Endothelial cell of umbilical vein (primary cell): Measurements from ENCODE around the gene PHB1. TPM values are rescaled to one million over a fixed set of nuclear protein-coding genes. Genes with fewer than 3 reads are reported as not detected.

Experiments
- BruUV-seq: library from RNA; stranded (reverse); fragments of 400-500 nt; replicated peaks from 2 replicates; lab custom pipeline; 2021; lab: Mats Ljungman, UMichigan
- CTCF ChIA-PET: fragments of 300-600, 350-600 bp; sonication (Branson Sonifier 250); formaldehyde crosslinking; loops from one replicate; lab custom pipeline; 2021; ENCODE audit warnings: antibody characterized with exemption, inconsistent platforms; lab: Charles Lee
- POLR2A ChIA-PET: fragments of 300-600, 350-600 bp; sonication (Branson Sonifier 250); formaldehyde crosslinking; loops from one replicate; lab custom pipeline; 2021; ENCODE audit warnings: antibody characterized with exemption, inconsistent platforms; lab: Charles Lee
- DNase-seq: peaks from one replicate; pipeline ENCODE4 v3.0.0-alpha.2; 2011; ENCODE audit warnings: low read depth, low spot score
- FAIRE-seq: peaks from 2 replicates; lab custom pipeline; 2011; peaks lifted over from hg19 to GRCh38; lab: Jason Lieb, UNC
- H2AFZ ChIP-seq: 2 replicates; pipeline ENCODE4 v1.6.0; 2012; ENCODE audit warnings: low read depth, low read length, control low read depth, inconsistent platforms
- H3K27ac ChIP-seq: 2 replicates; pipeline ENCODE4 v1.5.1; 2011; ENCODE audit warnings: low read depth, mild to moderate bottlenecking, control low read depth, low read length, moderate library complexity; ENCODE audit not compliant: insufficient read depth
- H3K27me3 ChIP-seq, 2 experiments: 2 replicates each; pipeline versions ENCODE4 v1.6.0 to v1.6.1; 2011; ENCODE audit warnings: low read length in 2 of 2, mixed read lengths in 1 of 2; ENCODE audit not compliant: control insufficient read depth in 2 of 2, insufficient read depth in 2 of 2
- H3K36me3 ChIP-seq, 2 experiments: 2 replicates in 1 of 2; 3 replicates in 1 of 2; pipeline ENCODE4 v1.5.1; 2011; ENCODE audit warnings: low read length in 2 of 2, mild to moderate bottlenecking in 1 of 2, moderate library complexity in 1 of 2; ENCODE audit not compliant: control insufficient read depth in 2 of 2, insufficient read depth in 2 of 2; ENCODE audit errors: extremely low read depth in 1 of 2
- H3K4me1 ChIP-seq: 3 replicates; pipeline ENCODE4 v1.5.1; 2011; ENCODE audit warnings: mild to moderate bottlenecking, low read length; ENCODE audit not compliant: control insufficient read depth, insufficient read depth; ENCODE audit errors: extremely low read depth
- H3K4me2 ChIP-seq: 2 replicates; pipeline ENCODE4 v1.6.1; 2011; ENCODE audit warnings: low read length, control low read depth, mixed read lengths; ENCODE audit not compliant: insufficient read depth
- H3K4me3 ChIP-seq, 3 experiments: fragments of 200-600 bp in 1 of 3; sonication (generic), shearing (Covaris generic) in 1 of 3; replicated peaks in 1 of 3; 2 replicates each; pipeline ENCODE4 v1.5.1; 2011 to 2016; ENCODE audit warnings: control low read depth in 3 of 3, low read length in 3 of 3, mild to moderate bottlenecking in 2 of 3, inconsistent platforms in 1 of 3, low read depth in 1 of 3, moderate library complexity in 1 of 3; ENCODE audit not compliant: insufficient read depth in 1 of 3
- H3K79me2 ChIP-seq: 2 replicates; pipeline ENCODE4 v1.6.0; 2012; ENCODE audit warnings: low read length, inconsistent platforms; ENCODE audit not compliant: control insufficient read depth, insufficient read depth
- H3K9ac ChIP-seq: replicated peaks from 2 replicates; pipeline ENCODE3; 2011; ENCODE audit warnings: low read length, control low read depth; ENCODE audit not compliant: insufficient read depth; ENCODE audit errors: extremely low read depth
- H3K9me1 ChIP-seq: replicated peaks from 3 replicates; pipeline ENCODE4 v1.6.0; 2011; ENCODE audit warnings: mild to moderate bottlenecking, low read length; ENCODE audit not compliant: control insufficient read depth, insufficient read depth; ENCODE audit errors: extremely low read depth
- H3K9me3 ChIP-seq: replicated peaks from 2 replicates; pipeline ENCODE4 v1.5.1; 2012; ENCODE audit warnings: low read length, inconsistent platforms; ENCODE audit not compliant: control insufficient read depth, insufficient read depth
- H4K20me1 ChIP-seq: replicated peaks from 2 replicates; pipeline ENCODE3; 2011; ENCODE audit warnings: mild to moderate bottlenecking, low read length; ENCODE audit not compliant: control insufficient read depth, insufficient read depth; ENCODE audit errors: extremely low read depth
- CTCF ChIP-seq, 2 donors: IDR thresholded peaks; 1 replicate in 1 of 2; 2 replicates in 1 of 2; pipeline ENCODE4 v1.5.1; 2011; ENCODE audit warnings: low read length in 2 of 2, mild to moderate bottlenecking in 2 of 2, moderate library complexity in 2 of 2, control low read depth in 1 of 2, inconsistent platforms in 1 of 2, low read depth in 1 of 2; ENCODE audit not compliant: insufficient read depth in 1 of 2; ENCODE audit errors: extremely low read depth in 1 of 2
- EZH2 ChIP-seq: IDR thresholded peaks from 2 replicates; pipeline ENCODE4 v1.6.1; 2012; ENCODE audit warnings: borderline replicate concordance, low read depth, mild to moderate bottlenecking, moderate library complexity, low read length, inconsistent platforms; ENCODE audit not compliant: severe bottlenecking
- FOS ChIP-seq: IDR thresholded peaks from 2 replicates; pipeline ENCODE4 v1.6.1; 2011; ENCODE audit warnings: mild to moderate bottlenecking, low read length, moderate library complexity, borderline replicate concordance; ENCODE audit not compliant: insufficient read depth
- GATA2 ChIP-seq: IDR thresholded peaks from 2 replicates; pipeline ENCODE4 v1.7.0; 2011; ENCODE audit warnings: low read depth, mild to moderate bottlenecking, moderate library complexity, mixed read lengths, low read length; ENCODE audit not compliant: insufficient read length, insufficient read depth
- JUN ChIP-seq: IDR thresholded peaks from 2 replicates; pipeline ENCODE4 v1.6.1; 2011; ENCODE audit warnings: borderline replicate concordance, low read depth; ENCODE audit not compliant: insufficient read length, insufficient read depth
- MYC ChIP-seq: IDR thresholded peaks from one replicate; pipeline ENCODE4 v1.6.1; 2011; ENCODE audit warnings: mild to moderate bottlenecking, low read depth, low read length
- POLR2A ChIP-seq: IDR thresholded peaks from 2 replicates; pipeline ENCODE4 v1.6.1; 2012; ENCODE audit warnings: low read depth, mild to moderate bottlenecking, control low read depth, low read length
- POLR2AphosphoS5 ChIP-seq: IDR thresholded peaks from 2 replicates; pipeline ENCODE4 v1.6.1; 2012; ENCODE audit warnings: low read depth, mild to moderate bottlenecking, control low read depth, low read length, moderate library complexity; ENCODE audit not compliant: insufficient read depth
- dilution Hi-C: fragments of 300-500 bp; cut with MboI; formaldehyde crosslinking; loops from one replicate; pipeline ENCODE4 v1.15.0; 2019; ENCODE audit warnings: low sequenced_read_pairs; ENCODE audit not compliant: extremely low pct_ligation_motif_present
- intact Hi-C: fragments of 100-400 bp; cut with micrococcal nuclease; formaldehyde crosslinking; loops from one replicate; pipeline ENCODE4 v1.10.0; 2022
- polyA plus RNA-seq, 4 experiments: library from polyadenylated mRNA; depleted of rRNA in 3 of 4; stranded (reverse) in 3 of 4; unstranded in 1 of 4; fragments of >200 nt; gene quantifications; 2 replicates each; pipeline versions ENCODE4 v1.2.1 to v1.2.3, GENCODE V29; 2011 to 2012; ENCODE audit warnings: missing spikeins in 1 of 4
- total RNA-seq: library from RNA; stranded (reverse); gene quantifications from 2 replicates; pipeline ENCODE4 v1.2.3, GENCODE V29; 2021
- TF ChIP-seq, protein P1 (sequence below): IDR thresholded peaks from 2 replicates; pipeline ENCODE4 v1.6.1; 2011; ENCODE audit not compliant: insufficient read depth, insufficient read length

The PHB1 gene
- total and polyA plus RNA-seq, 2 donors (not counting 3 experiments of a cell fraction or from before 2014, with no cell fraction given) = 222 to 287 TPM

DNA sequence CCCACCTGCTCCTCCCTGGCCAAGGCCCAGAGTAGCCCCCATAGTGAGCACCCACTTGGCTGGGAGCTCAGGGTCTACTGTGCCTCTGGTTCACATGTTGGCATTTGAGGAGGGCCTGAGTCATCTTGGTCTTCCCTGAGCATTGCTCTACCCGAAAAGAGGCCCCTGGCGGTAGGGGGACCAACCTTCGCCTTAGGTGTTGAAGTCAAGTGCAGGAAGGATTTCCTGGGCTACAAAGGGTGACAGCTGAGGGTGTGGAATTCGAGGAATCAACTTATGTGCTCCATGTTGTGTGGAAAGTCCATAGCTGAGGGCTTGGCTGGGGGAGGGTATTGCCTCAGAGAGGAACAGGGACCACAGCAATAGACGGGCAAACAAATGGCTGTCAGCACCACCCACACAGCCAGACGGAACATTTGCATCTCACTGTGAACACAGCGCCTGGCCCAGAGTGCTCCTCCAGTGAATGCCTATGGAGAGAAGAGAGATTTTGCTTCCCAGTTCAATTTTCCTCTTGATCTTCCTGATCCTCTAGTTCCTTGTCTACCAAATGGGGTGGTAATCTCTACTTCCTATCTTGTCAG, 44.8 kb upstream of the PHB1 start:
- Histone ChIP-seq H3K27me3 (peaks cover 35 to 36% of the 10 kb centered on the region in 2 experiments), H3K9ac (no peak overlapping the region), H3K4me3 (no peak overlapping the region), H3K27ac (no peak overlapping the region), H3K36me3 (no peaks in the 10 kb centered on the region), H3K4me2 (no peak overlapping the region), H3K9me3 (no peaks in the 10 kb centered on the region), H3K79me2 (no peaks in the 10 kb centered on the region), H2AFZ (no peak overlapping the region), H4K20me1 (no peaks in the 10 kb centered on the region), H3K4me1 (no peaks in the 10 kb centered on the region), H3K9me1 (no peaks in the 10 kb centered on the region)
- BruUV-seq = no TSS peak
- no peak for DNase-seq
- dilution Hi-C loops = no loop called here
- intact Hi-C loops = no loop called here
- no peak for FAIRE-seq
- ChIA-PET CTCF (interaction anchor here (1.6 kb wide), 1 partner anchor 23 kb away, joined by 3 read pairs; no protein-coding TSS in a partner anchor), POLR2A (no interaction called here)
- TF ChIP-seq JUN = no peak
- TF ChIP-seq GATA2 = no peak
- TF ChIP-seq CTCF (IDR thresholded peaks at IDR 0.05; ENCODE audit: extremely low read depth in 1 of 2, insufficient read depth in 1 of 2, low read depth in 1 of 2, low read length in 2 of 2) = no peak
- no peak for TF ChIP-seq FOS
- no peak for TF ChIP-seq EZH2
- no peak for TF ChIP-seq POLR2A
- TF ChIP-seq MYC = no peak
- TF ChIP-seq, protein P1, sequence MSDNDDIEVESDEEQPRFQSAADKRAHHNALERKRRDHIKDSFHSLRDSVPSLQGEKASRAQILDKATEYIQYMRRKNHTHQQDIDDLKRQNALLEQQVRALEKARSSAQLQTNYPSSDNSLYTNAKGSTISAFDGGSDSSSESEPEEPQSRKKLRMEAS = no peak
- no peak for TF ChIP-seq POLR2AphosphoS5
